Measurements from ENCODE around the gene JCAD. TPM values are rescaled to one million over a fixed set of nuclear protein-coding genes. Genes with fewer than 3 reads are reported as not detected.

Gene JCAD
- polyA plus RNA-seq, 2 of the 4 experiments (the other 2 are of a cell fraction): 4.4 to 6.4 TPM

GRCh38 chr10:30034433-30035137 is 24.8 kb downstream of the JCAD start (continued):
- no peak for TF ChIP-seq HMGXB4 (CRISPR knock-in tag; IDR thresholded peaks at IDR 0.05; ENCODE audit: borderline replicate concordance)
- no peak for TF ChIP-seq RARB (CRISPR knock-in tag; IDR thresholded peaks at IDR 0.05)
- no peak for TF ChIP-seq GATA3 (IDR thresholded peaks at IDR 0.05; ENCODE audit: borderline replicate concordance)

GRCh38 chr10:30032125-30032524 is 27.3 kb downstream of the JCAD start:
- Histone ChIP-seq H3K4me3 (no peak overlapping the region), H3K9me3 (no peaks in the 10 kb centered on the region), H3K4me2 (no peak overlapping the region), H3K27ac (no peak overlapping the region), H3K4me1 (no peaks in the 10 kb centered on the region)
- ATAC-seq: no peak
- ChIA-PET POLR2A (no interaction called here), CTCF (interaction anchor here (0.8 to 1.7 kb wide), 4 partner anchors 11 to 327 kb away, joined by 3 to 7 read pairs (median 5); no protein-coding TSS in a partner anchor)
- WGBS (ENCODE audit: missing lambda C conversion rate): 95% methylated on average over 1 of the region's 1 CpG
- no peak for FAIRE-seq
- TF ChIP-seq ZFP36 (IDR thresholded peaks at IDR 0.05; ENCODE audit: borderline replicate concordance, partially characterized antibody) (no peak), POLR2AphosphoS2 (conservative IDR thresholded peaks at IDR 0.05; ENCODE audit: low read length) (no peak), ZSCAN20 (CRISPR knock-in tag; IDR thresholded peaks at IDR 0.05) (no peak), TP53 (CRISPR knock-in tag; IDR thresholded peaks at IDR 0.05) (no peak), ELK1 (IDR thresholded peaks at IDR 0.05; ENCODE audit: low read depth, low read length) (no peak), MAZ (IDR thresholded peaks at IDR 0.05; ENCODE audit: borderline replicate concordance, low read depth, low read length) (no peak), RAD21 (conservative IDR thresholded peaks at IDR 0.05 in 1 of 2, IDR thresholded peaks at IDR 0.05 in 1 of 2) (no peak), FOXS1 (CRISPR knock-in tag; IDR thresholded peaks at IDR 0.05) (no peak), EHMT2 (IDR thresholded peaks at IDR 0.05; ENCODE audit: low read depth) (no peak), RNF2 (IDR thresholded peaks at IDR 0.05; ENCODE audit: borderline replicate concordance, low read depth) (no peak), PHF8 (IDR thresholded peaks at IDR 0.05; ENCODE audit: borderline replicate concordance, low read depth) (no peak), FOSB (CRISPR knock-in tag; IDR thresholded peaks at IDR 0.05) (no peak), REST (IDR thresholded peaks at IDR 0.05) (no peak), JUNB (IDR thresholded peaks at IDR 0.05) (no peak), MYC (IDR thresholded peaks at IDR 0.05; ENCODE audit: borderline replicate concordance, low read length) (no peak), HOXB13 (CRISPR knock-in tag; IDR thresholded peaks at IDR 0.05; ENCODE audit: low read depth) (no peak), KDM1A (IDR thresholded peaks at IDR 0.05; ENCODE audit: low read depth) (no peak), GATA3 (IDR thresholded peaks at IDR 0.05; ENCODE audit: borderline replicate concordance) (no peak), SMC3 (IDR thresholded peaks at IDR 0.05) (no peak), CHD4 (IDR thresholded peaks at IDR 0.05; ENCODE audit: borderline replicate concordance) (no peak)
- DNase-seq (ENCODE audit: low read depth in 1 of 2, low spot score in 1 of 2): no peak

All from A549 (cell line).